SK-MEL-5 (cell line): ENCODE data around the gene MED27. TPM values are rescaled to one million over a fixed set of nuclear protein-coding genes. Genes with fewer than 3 reads are reported as not detected.
A peak's percentile ranks its signal among the peaks of the same experiment; 100 is the strongest.
"Not testable (repeated sequence)": the region's sequence is repeated elsewhere in the genome, so short reads cannot be mapped to it uniquely, and the experiment has no call there.

ENCODE experiments used
- DNase-seq: peaks from one replicate; pipeline ENCODE4 v3.0.0-alpha.2; 2016; ENCODE audit warnings: low read depth, low spot score
- in situ Hi-C: cut with HindIII; loops from 2 replicates; pipeline ENCODE4 v1.10.0; 2016; ENCODE audit warnings: low sequenced_read_pairs, high pct_unique_total_duplicates, low pct_unique_long_range_greater_than_20kb
- total RNA-seq: library from RNA; depleted of rRNA; stranded (reverse); fragments of >200 nt; shearing (Covaris generic); gene quantifications from 2 replicates; pipeline ENCODE4 v1.2.3, GENCODE V29; 2014

The MED27 gene
- total RNA-seq, 1 experiment from 2014 or later, result 25.4 TPM

- DNase-seq, in situ Hi-C loops: not testable (repeated sequence)
Measured at GRCh38 chr9:132010201-132010600, 69.5 kb downstream of the MED27 start.

GRCh38 chr9:132008855-132009812, 70.5 kb downstream of the MED27 start:
- no peak for DNase-seq
- in situ Hi-C loops, result no loop called here

- no peak for DNase-seq
- in situ Hi-C loops, result no loop called here
Measured at GRCh38 chr9:132008184-132008803, 71.4 kb downstream of the MED27 start.

GRCh38 chr9:132007371-132008025, 72.2 kb downstream of the MED27 start:
- DNase-seq, result no peak
- in situ Hi-C loops, result no loop called here

GRCh38 chr9:132006677-132007370, 72.8 kb downstream of the MED27 start:
- no peak for DNase-seq
- in situ Hi-C loops, result no loop called here

GRCh38 chr9:132005899-132006298, 73.8 kb downstream of the MED27 start:
- DNase-seq, result no peak
- in situ Hi-C loops, result no loop called here

GRCh38 chr9:132004323-132004722, 75.3 kb downstream of the MED27 start:
- in situ Hi-C loops, result no loop called here
- no peak for DNase-seq

- in situ Hi-C loops, result no loop called here
- DNase-seq, result no peak
Measured at GRCh38 chr9:132003896-132004295, 75.8 kb downstream of the MED27 start.

- in situ Hi-C loops, result no loop called here
Measured at GRCh38 chr9:132003319-132003704, 76.4 kb downstream of the MED27 start.

GRCh38 chr9:132002643-132003318, 76.9 kb downstream of the MED27 start:
- no peak for DNase-seq
- in situ Hi-C loops, result no loop called here

More at GRCh38 chr9:132003319-132003704, 76.4 kb downstream of the MED27 start:
- DNase-seq, result no peak

- no peak for DNase-seq
- in situ Hi-C loops, result no loop called here
Measured at GRCh38 chr9:132001567-132001966, 78.1 kb downstream of the MED27 start.

- no peak for DNase-seq
- in situ Hi-C loops, result no loop called here
Measured at GRCh38 chr9:132000659-132001058, 79.0 kb downstream of the MED27 start.

- peak; percentile 12 for DNase-seq
- in situ Hi-C loops, result no loop called here
Measured at GRCh38 chr9:131999692-132000551, 79.7 kb downstream of the MED27 start.

GRCh38 chr9:131997779-131998178, 81.9 kb downstream of the MED27 start:
- DNase-seq, result no peak
- in situ Hi-C loops, result no loop called here

- in situ Hi-C loops, result no loop called here
- no peak for DNase-seq
Measured at GRCh38 chr9:131997076-131997475, 82.6 kb downstream of the MED27 start.

GRCh38 chr9:131995382-131995781, 84.3 kb downstream of the MED27 start:
- DNase-seq, result no peak
- in situ Hi-C loops, result no loop called here
